ENCODE results near the gene MYD88. TPM values are rescaled to one million over a fixed set of nuclear protein-coding genes. Genes with fewer than 3 reads are reported as not detected.

Gene MYD88
- total and polyA plus RNA-seq, 9 of the 15 experiments (the other 6 are each of a cell fraction or from before 2014, with no cell fraction given) = 3.2 to 47.3 (median 27.6) TPM

- TF ChIP-seq SNIP1 (IDR thresholded peaks at IDR 0.05; ENCODE audit: low read depth) (no peak), ZBTB5 (IDR thresholded peaks at IDR 0.05) (no peak), RBM39 (optimal IDR thresholded peaks at IDR 0.05; ENCODE audit: low read depth, low read length) (no peak), SOX6 (IDR thresholded peaks at IDR 0.05) (no peak), XRCC5 (IDR thresholded peaks at IDR 0.05; ENCODE audit: low read depth, low read length) (no peak)
Observed at GRCh38 chr3:38121832-38122461, 16.5 kb upstream of the MYD88 start (continued).

GRCh38 chr3:38122712-38123290 is 15.7 kb upstream of the MYD88 start:
- Histone ChIP-seq H4K20me1 (replicated peaks; ENCODE audit: control insufficient read depth, insufficient read depth, low read length) (peaks cover 4% of the 10 kb centered on the region), H3K4me3 (no peak overlapping the region), H3K27ac (ENCODE audit: extremely low read depth, low read depth, low read length) (no peak overlapping the region), H3K9me3 (replicated peaks; ENCODE audit: control insufficient read depth, insufficient read depth, low read depth, low read length) (no peaks in the 10 kb centered on the region), H3K9me1 (ENCODE audit: control insufficient read depth, insufficient read depth, low read length) (no peaks in the 10 kb centered on the region), H3K9ac (ENCODE audit: insufficient read depth in 1 of 2, low read depth in 2 of 2, low read length in 2 of 2) (no peak overlapping the region), H3K36me3 (ENCODE audit: control insufficient read depth, insufficient read depth, low read length) (peaks cover 70% of the 10 kb centered on the region; the same call in 2 of the 3 replicates), H3K4me1 (replicated peaks in 1 of 2; ENCODE audit: control insufficient read depth in 2 of 2, insufficient read depth in 2 of 2, low read length in 2 of 2) (peaks cover 0 to 13% of the 10 kb centered on the region in 2 experiments; a peak in 2 of 5 replicates), H3K27me3 (ENCODE audit: control insufficient read depth in 2 of 2, insufficient read depth in 2 of 2, low read length in 2 of 2) (no peaks in the 10 kb centered on the region), H3K79me2 (ENCODE audit: control insufficient read depth, insufficient read depth, low read length) (no peaks in the 10 kb centered on the region), H2AFZ (ENCODE audit: low read depth, low read length) (no peak overlapping the region), H3K4me2 (ENCODE audit: insufficient read depth, low read length) (no peak overlapping the region)
- BruUV-seq (replicated peaks) = no TSS peak
- ChIA-PET POLR2A (interaction anchor here (0.6 kb wide), 1 partner anchor 327 kb away, joined by 7 read pairs; no protein-coding TSS in a partner anchor), CTCF (ENCODE audit: low intra/inter-chr PET ratio) (no interaction called here)
- ATAC-seq (no peak), FAIRE-seq (no peak), DNase-seq (ENCODE audit: extremely low read depth in 1 of 4, low spot score in 3 of 4) (no peak)
- TF ChIP-seq SIN3A (IDR thresholded peaks at IDR 0.05; ENCODE audit: borderline replicate concordance in 2 of 2, control insufficient read depth in 1 of 2, low read depth in 2 of 2, low read length in 2 of 2) = no peak
- intact Hi-C loops (cut with micrococcal nuclease) (no loop called here), in situ Hi-C loops (cut with MboI) (no loop called here)
- 89% methylated on average over 9 of the region's 9 CpGs for WGBS (ENCODE audit: insufficient coverage, low coverage, missing lambda C conversion rate)
